ENCODE results near the gene DLGAP4. TPM values are rescaled to one million over a fixed set of nuclear protein-coding genes. Genes with fewer than 3 reads are reported as not detected.
"Not testable (repeated sequence)": the region's sequence is repeated elsewhere in the genome, so short reads cannot be mapped to it uniquely, and the experiment has no call there.

The DLGAP4 gene
- total RNA-seq, 1 donor from 2014 or later, result 38.1 TPM

DNA sequence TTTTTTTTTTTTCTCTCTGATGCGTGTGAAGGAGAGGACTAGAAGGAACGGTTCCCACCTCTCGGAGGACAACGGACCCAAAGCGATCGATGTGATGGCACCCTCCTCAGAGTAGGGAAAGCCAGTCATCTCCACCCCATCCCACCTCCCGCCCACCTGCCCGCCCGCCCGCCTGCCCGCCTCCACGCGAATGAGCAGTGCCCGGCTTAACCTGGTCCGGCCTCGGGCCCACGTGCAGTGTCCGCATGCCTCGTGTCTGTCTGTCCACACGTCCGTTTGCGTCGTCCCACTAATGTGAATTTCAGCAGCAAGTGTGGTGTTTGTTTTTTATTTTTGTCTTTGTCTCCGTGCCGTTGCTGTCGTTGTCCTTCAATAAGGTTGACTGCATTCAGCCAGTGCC lies 193.1 kb downstream of the DLGAP4 start:
- no peak for DNase-seq
- ATAC-seq, result no peak
- intact Hi-C loops (cut with micrococcal nuclease), result no loop called here

GRCh38 chr20:36499723-36500501 lies 193.8 kb downstream of the DLGAP4 start:
- DNase-seq, result no peak
- intact Hi-C loops (cut with micrococcal nuclease), result no loop called here

GRCh38 chr20:36501367-36502006 lies 195.3 kb downstream of the DLGAP4 start:
- intact Hi-C loops (cut with micrococcal nuclease), result no loop called here
- DNase-seq (no peak), ATAC-seq (no peak)

More at GRCh38 chr20:36499723-36500501, 193.8 kb downstream of the DLGAP4 start:
- ATAC-seq, result no peak

GRCh38 chr20:36504295-36504694 lies 198.2 kb downstream of the DLGAP4 start:
- intact Hi-C loops (cut with micrococcal nuclease), result no loop called here
- ATAC-seq (no peak), DNase-seq (no peak)

GRCh38 chr20:36506253-36506652 lies 200.1 kb downstream of the DLGAP4 start:
- ATAC-seq, result no peak
- no peak for DNase-seq
- intact Hi-C loops (cut with micrococcal nuclease), result no loop called here

- intact Hi-C loops (cut with micrococcal nuclease), result no loop called here
- DNase-seq, result no peak
- ATAC-seq, result no peak
Measured at GRCh38 chr20:36507746-36508145, 201.6 kb downstream of the DLGAP4 start.

- intact Hi-C loops (cut with micrococcal nuclease), result no loop called here
- ATAC-seq (no peak), DNase-seq (no peak)
Measured at GRCh38 chr20:36519012-36519719, 213.0 kb downstream of the DLGAP4 start.

DNA sequence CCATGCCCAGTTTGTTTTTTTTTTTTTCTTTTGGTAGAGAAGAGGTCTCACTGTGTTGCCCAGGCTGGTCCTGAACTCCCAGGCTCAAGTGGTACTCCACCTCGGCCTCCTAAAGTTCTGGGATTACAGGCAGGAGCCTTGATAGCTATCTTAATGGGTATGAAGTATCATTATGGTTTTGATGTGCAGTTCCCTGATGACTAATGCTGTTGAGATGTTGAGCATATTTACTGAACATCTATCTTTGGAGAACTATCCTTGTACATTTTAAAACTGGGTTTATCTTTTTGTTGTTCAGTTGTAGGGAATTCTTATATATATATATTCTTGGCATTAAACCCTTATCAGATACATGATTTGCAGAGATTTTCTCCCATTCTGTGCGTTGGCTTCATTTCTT lies 213.8 kb downstream of the DLGAP4 start:
- DNase-seq (no peak), ATAC-seq (no peak)
- intact Hi-C loops (cut with micrococcal nuclease), result no loop called here

GRCh38 chr20:36521526-36521925 lies 215.4 kb downstream of the DLGAP4 start:
- ATAC-seq, result no peak
- intact Hi-C loops (cut with micrococcal nuclease), result no loop called here
- DNase-seq, result no peak

DNA sequence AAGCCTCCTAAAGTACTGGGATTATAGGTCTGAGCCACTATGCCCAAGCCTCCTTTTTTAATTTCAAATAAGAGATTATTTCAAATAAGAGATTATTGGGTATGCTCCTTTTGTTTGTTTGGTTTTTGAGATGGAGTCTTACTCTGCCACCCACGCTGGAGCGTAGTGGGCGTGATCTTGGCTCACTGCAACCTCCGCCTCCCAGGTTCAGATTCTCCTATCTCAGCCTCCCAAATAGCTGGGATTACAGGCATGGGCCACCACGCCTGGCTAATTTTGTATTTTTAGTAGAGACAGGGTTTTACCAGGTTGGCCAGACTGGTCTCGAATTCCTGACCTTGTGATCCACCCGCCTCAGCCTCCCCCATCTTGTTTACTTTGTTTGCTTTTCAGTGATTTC lies 216.3 kb downstream of the DLGAP4 start:
- ATAC-seq; DNase-seq; intact Hi-C loops (cut with micrococcal nuclease): not testable (repeated sequence)

- no peak for ATAC-seq
- no peak for DNase-seq
- intact Hi-C loops (cut with micrococcal nuclease), result no loop called here
Measured at GRCh38 chr20:36523341-36523740, 217.2 kb downstream of the DLGAP4 start.

DNA sequence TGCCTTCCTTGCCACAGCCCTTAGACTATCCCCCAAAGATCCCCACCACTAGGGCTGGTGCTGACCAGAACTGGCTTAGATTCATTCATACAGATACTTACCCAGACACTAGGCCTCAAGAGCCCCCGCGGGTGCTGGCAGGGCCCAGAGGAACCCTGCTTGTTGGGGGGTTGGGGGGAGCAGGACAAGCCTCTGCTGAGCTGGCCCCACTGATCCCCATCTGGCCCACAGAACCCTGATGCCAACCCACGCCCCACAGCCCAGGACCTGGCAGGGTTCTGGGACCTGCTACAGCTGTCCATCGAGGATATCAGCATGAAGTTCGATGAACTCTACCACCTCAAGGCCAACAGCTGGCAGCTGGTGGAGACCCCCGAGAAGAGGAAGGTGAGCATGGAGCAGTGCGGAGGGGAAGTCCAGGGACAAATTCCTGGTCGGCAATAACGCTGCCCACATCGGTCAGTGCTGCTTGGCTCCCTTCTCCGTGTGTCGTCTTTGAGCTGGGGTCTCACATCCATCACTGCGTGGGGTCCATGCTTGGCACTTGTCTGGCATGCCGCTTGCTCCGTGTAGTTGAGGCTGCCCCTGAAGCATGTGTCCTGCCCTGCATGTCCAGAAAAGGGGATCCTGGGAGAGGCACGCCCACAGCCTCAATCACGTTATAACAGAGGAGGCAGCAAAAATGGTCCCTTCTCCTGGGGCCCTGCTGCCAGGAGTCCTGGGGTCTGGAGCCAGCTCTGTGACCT lies 219.7 kb downstream of the DLGAP4 start:
- no peak for ATAC-seq
- DNase-seq, result no peak
- intact Hi-C loops (cut with micrococcal nuclease), result no loop called here

DNA sequence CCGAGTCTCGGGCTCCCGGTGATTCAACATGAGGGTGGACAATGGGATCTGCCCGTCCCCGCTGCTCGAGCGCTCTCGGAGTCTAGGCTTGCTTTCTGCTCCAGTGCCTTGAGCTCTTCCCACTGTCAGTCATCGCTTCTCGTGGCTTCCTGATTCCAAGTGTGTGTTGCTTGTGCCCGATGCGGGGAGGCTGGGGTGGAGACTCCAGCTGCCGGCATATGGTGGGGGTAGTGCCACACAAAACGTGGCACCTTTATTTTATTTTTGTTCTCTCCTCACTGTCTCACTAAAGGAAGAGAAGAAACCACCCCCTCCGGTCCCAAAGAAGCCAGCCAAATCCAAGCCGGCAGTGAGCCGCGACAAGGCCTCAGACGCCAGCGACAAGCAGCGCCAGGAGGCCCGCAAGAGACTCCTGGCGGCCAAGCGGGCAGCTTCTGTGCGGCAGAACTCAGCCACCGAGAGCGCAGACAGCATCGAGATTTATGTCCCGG lies 220.4 kb downstream of the DLGAP4 start:
- DNase-seq (no peak), ATAC-seq (no peak)
- intact Hi-C loops (cut with micrococcal nuclease), result no loop called here

- peak; percentile 13 for ATAC-seq
- intact Hi-C loops (cut with micrococcal nuclease), result no loop called here
- no peak for DNase-seq
Measured at GRCh38 chr20:36527331-36528125, 221.4 kb downstream of the DLGAP4 start.

DNA sequence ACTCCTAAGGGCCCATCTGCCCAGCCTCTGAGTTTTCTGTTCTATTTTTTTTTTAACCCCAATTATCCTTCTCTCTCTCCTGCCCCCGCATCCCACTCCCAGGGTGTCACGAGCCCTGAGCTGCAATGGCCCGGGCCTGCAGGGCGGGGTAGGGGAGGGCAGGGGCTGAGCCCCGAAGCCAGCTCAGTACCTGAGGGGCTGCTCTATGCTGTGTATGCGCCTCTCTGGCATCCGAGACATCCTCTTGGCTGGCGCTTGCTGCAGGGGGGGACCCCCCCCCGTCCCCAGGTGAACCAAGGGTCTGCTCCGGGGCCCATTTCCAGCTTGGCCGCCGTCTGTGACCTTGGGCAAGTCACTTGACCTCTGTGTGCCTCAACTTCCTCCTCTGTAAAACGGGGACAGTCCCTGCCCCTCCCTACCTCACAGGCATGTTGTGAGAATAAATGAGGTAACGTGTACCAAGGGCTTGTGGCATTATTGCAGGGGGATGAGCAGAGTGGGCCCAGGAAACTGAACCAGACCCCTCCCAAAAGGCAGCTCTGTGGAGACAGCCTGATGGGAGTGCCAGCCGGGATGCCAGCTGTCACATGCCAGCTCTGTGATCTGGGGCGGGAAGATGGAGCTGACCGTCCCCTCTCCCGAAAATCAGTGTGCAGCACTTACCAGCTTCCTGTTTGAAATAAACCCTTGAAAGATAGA lies 222.2 kb downstream of the DLGAP4 start:
- DNase-seq (no peak), ATAC-seq (no peak)
- intact Hi-C loops (cut with micrococcal nuclease), result no loop called here

DNA sequence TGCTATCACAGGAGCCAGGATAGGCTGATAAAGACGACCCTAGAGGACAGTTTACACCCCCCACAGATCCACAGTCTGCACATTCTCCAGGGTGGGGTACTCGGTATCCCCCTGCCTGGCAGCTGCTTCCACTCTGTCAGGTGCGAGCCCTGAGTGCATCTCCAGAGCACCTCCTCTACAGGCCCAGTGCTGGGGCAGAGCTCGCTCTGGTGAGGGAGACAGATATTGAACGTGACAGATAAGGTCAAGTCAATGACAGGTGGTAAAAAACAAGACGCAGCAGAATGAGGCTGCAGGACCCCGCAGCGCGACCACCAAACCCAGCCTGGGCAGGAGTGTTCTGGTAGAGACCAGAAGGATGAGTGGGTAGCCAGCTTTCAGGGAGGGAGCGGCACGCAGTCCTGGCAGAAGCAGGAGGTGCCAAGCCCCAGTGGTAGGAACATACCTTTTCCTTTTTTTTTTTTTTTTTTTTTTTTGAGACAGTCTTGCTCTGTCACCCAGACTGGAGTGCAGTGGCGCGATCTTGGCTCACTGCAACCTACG lies 222.8 kb downstream of the DLGAP4 start:
- ATAC-seq (peak; percentile 11), DNase-seq (no peak)
- intact Hi-C loops (cut with micrococcal nuclease), result no loop called here

DNA sequence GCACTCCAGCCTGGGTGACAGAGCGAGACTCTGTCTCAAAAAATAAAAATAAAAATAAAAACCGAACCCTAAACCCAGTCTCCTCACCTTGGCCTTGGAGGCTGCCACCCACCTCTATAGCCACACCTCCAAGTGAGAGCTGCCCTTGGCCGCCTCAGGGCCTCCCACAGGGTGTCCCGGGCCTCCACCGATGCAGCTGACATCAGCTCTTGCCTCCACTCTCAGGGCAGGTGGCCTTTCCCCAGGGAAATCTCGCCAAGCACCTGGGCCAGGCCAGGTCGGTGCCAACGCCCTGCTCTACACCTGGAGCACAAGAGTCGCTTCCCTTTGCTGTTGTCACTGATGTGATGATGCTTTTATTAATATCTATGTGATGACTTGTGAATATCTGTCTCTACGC lies 226.2 kb downstream of the DLGAP4 start:
- intact Hi-C loops (cut with micrococcal nuclease), result no loop called here
- ATAC-seq (no peak), DNase-seq (no peak)

DNA sequence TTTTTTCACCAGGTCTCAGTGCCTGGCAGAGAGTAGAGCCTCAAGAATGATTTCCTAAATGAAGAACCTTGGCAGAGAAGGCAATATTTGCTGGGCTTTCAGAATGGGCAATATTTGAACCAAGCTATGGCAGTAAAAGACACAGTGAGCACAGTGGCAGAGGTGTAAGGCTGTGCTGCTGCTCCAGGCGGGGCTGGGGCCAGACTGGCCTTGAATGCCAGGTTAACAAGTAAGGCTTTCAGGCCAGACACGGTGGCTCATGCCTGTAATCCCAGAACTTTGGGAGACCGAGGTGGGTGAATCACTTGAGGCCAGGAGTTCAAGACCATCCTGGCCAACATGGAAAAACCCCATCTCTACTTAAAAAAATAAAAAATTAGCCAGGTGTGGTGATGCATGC lies 226.7 kb downstream of the DLGAP4 start:
- intact Hi-C loops (cut with micrococcal nuclease), result no loop called here
- DNase-seq, result no peak
- no peak for ATAC-seq
